Ovary (tissue), 3 donors: Measurements from ENCODE around the gene KLHL3.

Experiments
- CTCF ChIP-seq, 3 donors: fragments of 450-650 bp in 2 of 3; fragments of 200-600 bp in 1 of 3; IDR thresholded peaks; one replicate each; pipeline versions ENCODE4 v1.5.1 to v1.8.0; 2016 to 2022; ENCODE audit warnings: antibody characterized with exemption in 3 of 3, mild to moderate bottlenecking in 1 of 3
- POLR2A ChIP-seq: fragments of 450-650 bp; IDR thresholded peaks from one replicate; pipeline ENCODE4 v1.6.1; 2017; ENCODE audit warnings: antibody characterized with exemption, mild to moderate bottlenecking, moderate library complexity
- donor health status: DM: no; HTN: no; CAD: no.

- TF ChIP-seq POLR2A (no peak), CTCF (IDR thresholded peaks at IDR 0.05) (no peak)
These were observed 111.0 kb downstream of the KLHL3 start for GRCh38 chr5:137624786-137625349.
